GM20000 (cell line): ENCODE data around the gene ARHGAP32.

Experiments used
- DNase-seq: peaks from one replicate; pipeline ENCODE4 v3.0.0; 2012; ENCODE audit warnings: low spot score
- CTCF ChIP-seq: IDR thresholded peaks from 2 replicates; pipeline ENCODE4 v1.5.1; 2012; ENCODE audit warnings: mild to moderate bottlenecking, control low read depth; ENCODE audit errors: extremely low read depth, missing control alignments

Gene ARHGAP32

GRCh38 chr11:129034001-129034400, 158.1 kb downstream of the ARHGAP32 start:
- DNase-seq = no peak
- TF ChIP-seq CTCF = no peak

GRCh38 chr11:129023968-129024676, 168.0 kb downstream of the ARHGAP32 start:
- no peak for TF ChIP-seq CTCF
- DNase-seq = no peak

GRCh38 chr11:129021295-129021694, 170.8 kb downstream of the ARHGAP32 start:
- no peak for DNase-seq
- TF ChIP-seq CTCF = no peak

GRCh38 chr11:129018991-129019390, 173.1 kb downstream of the ARHGAP32 start:
- no peak for DNase-seq
- TF ChIP-seq CTCF = no peak

- no peak for DNase-seq
- no peak for TF ChIP-seq CTCF
Measured at GRCh38 chr11:129018126-129018525, 174.0 kb downstream of the ARHGAP32 start.

- TF ChIP-seq CTCF = no peak
- no peak for DNase-seq
Measured at GRCh38 chr11:129013737-129014475, 178.2 kb downstream of the ARHGAP32 start.

- TF ChIP-seq CTCF = no peak
- DNase-seq = no peak
Measured at GRCh38 chr11:129012880-129013279, 179.2 kb downstream of the ARHGAP32 start.
